Loucy (cell line): ENCODE measurements around the gene CDH12.
"Not testable (repeated sequence)": the region's sequence is repeated elsewhere in the genome, so short reads cannot be mapped to it uniquely, and the experiment has no call there.

Experiments used
- H2AFZ ChIP-seq: fragments of 200-600 bp; sonication (generic); 2 replicates; pipeline ENCODE4 v1.6.0; 2016; ENCODE audit warnings: antibody characterized with exemption, mild to moderate bottlenecking, low read length, moderate library complexity
- H3F3A ChIP-seq: fragments of 200-600 bp; 2 replicates; pipeline ENCODE4 v1.6.0; 2016; ENCODE audit warnings: antibody characterized with exemption, low read depth, mild to moderate bottlenecking
- H3K27me3 ChIP-seq: fragments of 200-600 bp; sonication (generic); 2 replicates; pipeline ENCODE4 v1.6.1; 2014; ENCODE audit warnings: low read length, mild to moderate bottlenecking; ENCODE audit not compliant: insufficient read depth, poor library complexity, severe bottlenecking
- H3K36me3 ChIP-seq: fragments of 200-600 bp; sonication (generic); 2 replicates; pipeline ENCODE4 v1.6.1; 2016; ENCODE audit warnings: low read length; ENCODE audit not compliant: insufficient read depth
- H3K4me1 ChIP-seq: fragments of 200-600 bp; sonication (generic); 2 replicates; pipeline ENCODE4 v1.5.1; 2014; ENCODE audit warnings: low read length, mild to moderate bottlenecking; ENCODE audit not compliant: insufficient read depth, poor library complexity, severe bottlenecking
- H3K4me2 ChIP-seq: fragments of 200-600 bp; sonication (generic); 2 replicates; pipeline ENCODE4 v1.6.0; 2014; ENCODE audit warnings: antibody characterized with exemption, low read length, low read depth, mild to moderate bottlenecking; ENCODE audit not compliant: poor library complexity, severe bottlenecking
- H3K4me3 ChIP-seq: fragments of 200-600 bp; sonication (generic); 2 replicates; pipeline ENCODE4 v1.5.1; 2014; ENCODE audit warnings: low read length, mild to moderate bottlenecking, mixed read lengths; ENCODE audit not compliant: poor library complexity, severe bottlenecking
- H3K79me2 ChIP-seq: fragments of 200-600 bp; sonication (generic); 2 replicates; pipeline ENCODE4 v1.6.1; 2014; ENCODE audit warnings: low read length; ENCODE audit not compliant: insufficient read depth
- H3K9ac ChIP-seq: fragments of 200-600 bp; sonication (generic); 2 replicates; pipeline ENCODE4 v1.6.0; 2014; ENCODE audit warnings: mild to moderate bottlenecking, low read depth, low read length, moderate library complexity; ENCODE audit not compliant: poor library complexity, severe bottlenecking
- H3K9me2 ChIP-seq: fragments of 200-600 bp; sonication (generic); replicated peaks from 2 replicates; pipeline ENCODE4 v1.6.1; 2016; ENCODE audit warnings: low read depth, low read length, mixed read lengths
- H3K9me3 ChIP-seq: fragments of 200-600 bp; sonication (generic); 2 replicates; pipeline ENCODE4 v1.6.1; 2014; ENCODE audit warnings: mild to moderate bottlenecking, antibody characterized with exemption, low read length, low read depth; ENCODE audit not compliant: insufficient read depth
- H4K20me1 ChIP-seq: fragments of 200-600 bp; sonication (generic); 2 replicates; pipeline ENCODE4 v1.6.0; 2014; ENCODE audit warnings: antibody characterized with exemption, low read length, mild to moderate bottlenecking; ENCODE audit not compliant: insufficient read depth, poor library complexity, severe bottlenecking
- EZH2phosphoT487 ChIP-seq: fragments of 200-600 bp; IDR thresholded peaks from 2 replicates; pipeline ENCODE4 v1.6.1; 2018; ENCODE audit warnings: antibody characterized with exemption, mild to moderate bottlenecking, moderate library complexity, borderline replicate concordance
- TF ChIP-seq, protein P1 (sequence below): fragments of 200-600 bp; sonication (generic); conservative IDR thresholded peaks from 2 replicates; pipeline ENCODE4 v1.5.1; 2014; ENCODE audit warnings: mild to moderate bottlenecking, antibody characterized with exemption, low read length

CDH12 gene

DNA sequence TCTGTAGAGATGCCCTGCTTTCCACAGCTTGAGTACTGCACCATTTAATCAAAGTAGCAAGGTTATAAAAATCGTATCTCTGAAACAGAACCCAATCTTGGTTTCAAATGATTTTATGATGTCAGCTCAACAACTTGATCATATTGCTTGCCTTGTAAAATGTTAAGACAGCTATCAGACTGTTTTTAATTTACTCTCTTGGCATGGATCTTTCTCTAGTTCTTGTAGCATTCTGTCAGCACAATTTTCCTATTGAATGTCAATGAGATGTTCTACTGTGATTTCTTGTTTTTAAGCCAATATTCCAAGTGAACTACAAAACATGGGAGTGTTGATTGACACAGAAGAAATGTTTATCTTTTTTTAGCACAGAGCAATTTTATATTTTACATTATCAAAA lies 313.4 kb downstream of the CDH12 start:
- no peaks in the 10 kb centered on the region for H3K4me1 ChIP-seq
- no peaks in the 10 kb centered on the region for H3F3A ChIP-seq
- H3K4me2 ChIP-seq: no peak overlapping the region
- no peak overlapping the region for H3K9ac ChIP-seq
- TF ChIP-seq, protein P1, sequence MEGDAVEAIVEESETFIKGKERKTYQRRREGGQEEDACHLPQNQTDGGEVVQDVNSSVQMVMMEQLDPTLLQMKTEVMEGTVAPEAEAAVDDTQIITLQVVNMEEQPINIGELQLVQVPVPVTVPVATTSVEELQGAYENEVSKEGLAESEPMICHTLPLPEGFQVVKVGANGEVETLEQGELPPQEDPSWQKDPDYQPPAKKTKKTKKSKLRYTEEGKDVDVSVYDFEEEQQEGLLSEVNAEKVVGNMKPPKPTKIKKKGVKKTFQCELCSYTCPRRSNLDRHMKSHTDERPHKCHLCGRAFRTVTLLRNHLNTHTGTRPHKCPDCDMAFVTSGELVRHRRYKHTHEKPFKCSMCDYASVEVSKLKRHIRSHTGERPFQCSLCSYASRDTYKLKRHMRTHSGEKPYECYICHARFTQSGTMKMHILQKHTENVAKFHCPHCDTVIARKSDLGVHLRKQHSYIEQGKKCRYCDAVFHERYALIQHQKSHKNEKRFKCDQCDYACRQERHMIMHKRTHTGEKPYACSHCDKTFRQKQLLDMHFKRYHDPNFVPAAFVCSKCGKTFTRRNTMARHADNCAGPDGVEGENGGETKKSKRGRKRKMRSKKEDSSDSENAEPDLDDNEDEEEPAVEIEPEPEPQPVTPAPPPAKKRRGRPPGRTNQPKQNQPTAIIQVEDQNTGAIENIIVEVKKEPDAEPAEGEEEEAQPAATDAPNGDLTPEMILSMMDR: no peak
- no peak for TF ChIP-seq EZH2phosphoT487
- no peaks in the 10 kb centered on the region for H3K9me3 ChIP-seq
- H3K79me2 ChIP-seq: no peaks in the 10 kb centered on the region
- no peaks in the 10 kb centered on the region for H4K20me1 ChIP-seq
- H3K27me3 ChIP-seq: no peaks in the 10 kb centered on the region
- H3K36me3 ChIP-seq: no peaks in the 10 kb centered on the region
- no peaks in the 10 kb centered on the region for H3K9me2 ChIP-seq
- no peak overlapping the region for H3K4me3 ChIP-seq
- no peak overlapping the region for H2AFZ ChIP-seq

DNA sequence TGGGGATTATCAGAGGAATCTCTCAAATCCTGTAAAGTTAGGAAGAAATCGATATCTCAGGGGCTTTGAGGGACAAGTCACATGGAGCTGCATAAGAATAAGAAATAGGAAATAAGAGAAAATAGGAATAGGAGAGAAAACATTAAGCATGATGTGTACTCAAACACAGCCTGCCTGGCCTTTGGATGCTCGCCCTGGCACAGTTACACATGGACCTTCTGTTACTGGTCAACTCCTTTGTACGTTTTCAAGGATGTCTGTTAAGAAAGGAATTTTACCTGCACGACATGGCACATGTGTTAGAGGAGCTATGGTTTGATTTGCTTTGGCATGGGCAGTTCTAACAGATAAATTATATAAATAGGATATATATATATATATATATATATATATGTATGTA lies 321.2 kb downstream of the CDH12 start:
- Histone ChIP-seq H3K4me1 (no peaks in the 10 kb centered on the region), H3K9me3 (no peaks in the 10 kb centered on the region), H3K79me2 (no peaks in the 10 kb centered on the region), H3K4me2 (no peak overlapping the region), H3K4me3 (no peak overlapping the region), H2AFZ (no peak overlapping the region), H3K9ac (no peak overlapping the region), H4K20me1 (no peaks in the 10 kb centered on the region), H3K9me2 (no peaks in the 10 kb centered on the region), H3K27me3 (no peaks in the 10 kb centered on the region), H3F3A (no peaks in the 10 kb centered on the region), H3K36me3 (no peaks in the 10 kb centered on the region)
- no peak for TF ChIP-seq EZH2phosphoT487
- TF ChIP-seq, protein P1: no peak

DNA sequence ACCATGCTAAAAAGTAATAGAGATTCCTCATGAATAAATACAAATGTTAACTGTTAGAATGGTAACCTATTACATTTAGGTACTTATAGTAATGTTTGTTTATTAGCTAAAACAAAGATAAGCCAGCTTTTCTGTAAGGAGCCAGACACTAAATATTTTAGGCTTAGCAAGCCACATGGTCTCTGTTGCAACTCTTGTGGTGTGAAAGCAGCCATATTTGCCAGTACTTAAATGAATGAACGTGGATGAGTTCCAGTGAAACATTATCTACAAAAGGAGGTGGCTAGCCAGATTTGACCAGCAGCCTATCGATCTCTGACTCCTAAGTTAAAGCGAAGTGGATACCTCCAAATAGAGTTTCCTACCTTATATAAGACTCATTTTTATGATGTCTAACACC lies 331.6 kb downstream of the CDH12 start:
- Histone ChIP-seq H3K27me3 (no peaks in the 10 kb centered on the region), H3K9ac (no peak overlapping the region), H3K9me3 (no peaks in the 10 kb centered on the region), H3K79me2 (no peaks in the 10 kb centered on the region), H4K20me1 (no peaks in the 10 kb centered on the region), H3K4me2 (no peak overlapping the region), H3K4me1 (no peaks in the 10 kb centered on the region), H2AFZ (no peak overlapping the region), H3K9me2 (no peaks in the 10 kb centered on the region), H3K4me3 (no peak overlapping the region), H3F3A (no peaks in the 10 kb centered on the region), H3K36me3 (no peaks in the 10 kb centered on the region)
- TF ChIP-seq, protein P1: no peak
- no peak for TF ChIP-seq EZH2phosphoT487

DNA sequence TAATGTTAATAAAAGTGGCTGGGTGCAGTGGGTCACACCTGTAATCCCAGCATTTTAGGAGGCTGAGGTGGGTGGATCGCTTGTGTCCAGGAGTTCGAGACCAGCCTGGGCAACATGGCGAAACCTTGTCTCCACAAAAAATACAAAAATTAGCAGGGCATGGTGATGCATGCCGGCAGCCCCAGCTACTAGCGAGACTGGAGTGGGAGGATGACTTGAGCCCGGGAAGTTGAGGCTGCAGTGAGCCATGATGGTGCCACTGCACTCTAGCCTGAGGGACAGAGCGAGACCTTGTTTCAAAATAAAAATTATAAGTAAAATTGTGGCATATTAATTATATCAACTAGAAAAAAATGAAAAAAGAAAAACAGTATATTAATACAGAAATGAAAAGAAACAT lies 336.6 kb downstream of the CDH12 start:
- H3K4me2 ChIP-seq, H3K4me1 ChIP-seq, H3K79me2 ChIP-seq, H4K20me1 ChIP-seq, H3K36me3 ChIP-seq, H3K4me3 ChIP-seq, H3K9ac ChIP-seq, H3K9me3 ChIP-seq, H2AFZ ChIP-seq, H3K27me3 ChIP-seq, H3K9me2 ChIP-seq, H3F3A ChIP-seq: not testable (repeated sequence)
